Heart left ventricle (tissue), 16 donors: Measurements from ENCODE around the gene IFIT1. TPM values are rescaled to one million over a fixed set of nuclear protein-coding genes. Genes with fewer than 3 reads are reported as not detected.

Experiments used
- ATAC-seq, 4 donors: fragments of 200-7000 bp; cut with Tn5 transposase; one replicate each; pipeline ENCODE4 v1.9.1; 2020 to 2022; ENCODE audit warnings: moderate library complexity in 4 of 4, mild to moderate bottlenecking in 3 of 4, moderate number of reproducible peaks in 1 of 4
- DNase-seq, 5 donors: peaks; one replicate each; pipeline ENCODE4 v3.0.0-alpha.2; 2020
- H3K27ac ChIP-seq, 12 donors: fragments of 200-600 bp; sonication (generic) in 4 of 12; one replicate each; pipeline versions ENCODE4 v1.5.0 to v1.8.0; 2016 to 2022; ENCODE audit warnings: mild to moderate bottlenecking in 2 of 12
- H3K27me3 ChIP-seq, 9 donors: fragments of 200-600 bp; sonication (generic) in 2 of 9; one replicate each; pipeline versions ENCODE4 v1.5.1 to v1.8.0; 2016 to 2022; ENCODE audit warnings: mild to moderate bottlenecking in 3 of 9
- H3K36me3 ChIP-seq, 9 donors: fragments of 200-600 bp; sonication (generic) in 2 of 9; one replicate each; pipeline versions ENCODE4 v1.5.0 to v1.8.0; 2018 to 2022; ENCODE audit warnings: mild to moderate bottlenecking in 2 of 9
- H3K4me1 ChIP-seq, 12 donors: fragments of 200-600 bp; sonication (generic) in 4 of 12; one replicate each; pipeline versions ENCODE4 v1.5.0 to v1.8.0; 2016 to 2022; ENCODE audit warnings: mild to moderate bottlenecking in 3 of 12
- H3K4me3 ChIP-seq, 12 donors: fragments of 200-600 bp; sonication (generic) in 4 of 12; one replicate each; pipeline versions ENCODE4 v1.5.0 to v1.8.0; 2017 to 2022; ENCODE audit warnings: mild to moderate bottlenecking in 9 of 12, moderate library complexity in 4 of 12
- H3K9me3 ChIP-seq, 12 donors: fragments of 200-600 bp; sonication (generic) in 4 of 12; one replicate each; pipeline versions ENCODE4 v1.5.0 to v1.8.0; 2016 to 2022; ENCODE audit warnings: mild to moderate bottlenecking in 1 of 12
- CTCF ChIP-seq, 12 donors: fragments of 200-600 bp; sonication (generic) in 4 of 12; IDR thresholded peaks; one replicate each; pipeline versions ENCODE4 v1.5.0 to v1.8.0; 2018 to 2022; ENCODE audit warnings: antibody characterized with exemption in 12 of 12, mild to moderate bottlenecking in 5 of 12
- POLR2A ChIP-seq, 2 donors: fragments of 450-650 bp; IDR thresholded peaks; one replicate each; pipeline ENCODE4 v1.6.1; 2017; ENCODE audit warnings: antibody characterized with exemption in 2 of 2, mild to moderate bottlenecking in 2 of 2, moderate library complexity in 2 of 2
- WGBS, 4 donors: extraction: QIAGEN DNeasy Blood & Tissue Kit in 2 of 4; methylation state at CpG; one replicate each; pipeline versions ENCODE4 v1.1.5 to v1.1.7; 2013 to 2018; 5-methylcytosine and 5-hydroxymethylcytosine counted together
- intact Hi-C, 10 donors: fragments of 100-400 bp; cut with DNase I; formaldehyde crosslinking; loops; one replicate each; pipeline versions ENCODE4 v1.11.1 to v1.14.2; 2022
- polyA plus RNA-seq, 2 donors: library from polyadenylated mRNA; stranded (reverse); fragments of 200-250 nt; gene quantifications; one replicate each; pipeline ENCODE4 v1.2.3, GENCODE V29; 2013
- total RNA-seq, 9 donors: library from RNA; depleted of rRNA in 2 of 9; stranded (reverse); fragments of >200 nt in 2 of 9; fragmentation: NEBNext Ultra II Directional in 3 of 9; extraction: Animal tissue kit (Norgen Biotek cat#: 25700) in 3 of 9; gene quantifications; one replicate each; pipeline versions ENCODE4 v1.1.0 to v1.2.4, GENCODE V29; 2016 to 2023
- donor health status: ischemic (EF 13 %, LVEDD 7.1; RV severe dilation, severe dysfunction).
- donor health status: healthy with polysubstance abuse.
- donor health status: DM: no; HTN: yes; CAD: no.
- donor health status: DM: no; HTN: no; CAD: no.
- donor health status: ischemic (EF 25% LVEDD 6.9; RV normal size, moderate dysfunction).
- donor health status: ischemic (EF 25% LVEDD 5.7; RV mildly dilated, moderate dysfunction).
- donor health status: healthy.
- donor health status: DM: yes; HTN: yes; CAD: no.
- donor health status: ischemic (EF 35%, LVEDD 5.7; RV mildly dilated, moderate dysfunction).
- donor health status: nonischemic (EF 11% LVEDD 7.7; RV severe dilation, severe dysfunction).
- donor health status: DM: yes; HTN: yes; CAD: no.
- donor health status: PGD.
- donor health status: ischemic (EF 29% LVEDD 5.4; RV normal size, mild dysfunction).
- donor health status: nonischemic (EF 23%, LVEDD 6.1; RV moderate dilation, normal function).

The IFIT1 gene
- total and polyA plus RNA-seq, 11 donors = 5.5 to 58.2 (median 25.4) TPM

GRCh38 chr10:89371079-89371478, 21.3 kb upstream of the IFIT1 start:
- DNase-seq (no peak), ATAC-seq (no peak)
- Histone ChIP-seq H3K36me3 (no peaks in the 10 kb centered on the region), H3K4me1 (peaks cover 6 to 50% (median 32%) of the 10 kb centered on the region in 12 donors), H3K27ac (no peak overlapping the region), H3K4me3 (no peak overlapping the region), H3K9me3 (no peaks in the 10 kb centered on the region), H3K27me3 (no peaks in the 10 kb centered on the region)
- intact Hi-C loops = loop anchor here in 1 of 10 donors (5.0 kb wide), 1 partner anchor 44 kb away; the partner anchor contains the start of gene IFIT3
- TF ChIP-seq POLR2A (IDR thresholded peaks at IDR 0.05) (no peak), CTCF (IDR thresholded peaks at IDR 0.05) (no peak)

GRCh38 chr10:89371987-89372386, 20.4 kb upstream of the IFIT1 start:
- H3K4me3 ChIP-seq = no peak overlapping the region
- peaks cover 6 to 49% (median 32%) of the 10 kb centered on the region in 12 donors for H3K4me1 ChIP-seq
- no peak for TF ChIP-seq CTCF (IDR thresholded peaks at IDR 0.05)
- no peak for TF ChIP-seq POLR2A (IDR thresholded peaks at IDR 0.05)
- 43 to 56% (median 51%) methylated on average over 3 of the region's 3 CpGs for WGBS, 4 donors
- no peak overlapping the region for H3K27ac ChIP-seq
- DNase-seq (no peak), ATAC-seq (no peak)
- H3K36me3 ChIP-seq = no peaks in the 10 kb centered on the region
- intact Hi-C loops = loop anchor here in 1 of 10 donors (5.0 kb wide), 1 partner anchor 45 kb away; the partner anchor contains the start of gene IFIT3
- no peaks in the 10 kb centered on the region for H3K9me3 ChIP-seq
- H3K27me3 ChIP-seq = no peaks in the 10 kb centered on the region

- intact Hi-C loops = loop anchor here in 2 of 10 donors (2.0 to 5.0 kb wide), 2 partner anchors 17 to 47 kb away; partner anchors contain the start of gene IFIT3 (in 1 of the 2)
- 2 to 11% (median 4%) methylated on average over 3 of the region's 3 CpGs for WGBS, 4 donors
- peak; percentile 98 to 99 (median 98) for ATAC-seq
Measured at GRCh38 chr10:89373916-89374711, 18.3 kb upstream of the IFIT1 start.

More at GRCh38 chr10:89373916-89374711, 18.3 kb upstream of the IFIT1 start:
- Histone ChIP-seq H3K4me3 (peak overlapping the region in 5 of 12 donors; percentile 4 to 22 (median 11)), H3K9me3 (no peaks in the 10 kb centered on the region), H3K27me3 (no peaks in the 10 kb centered on the region), H3K27ac (peak overlapping the region; percentile 79 to 88 (median 84)), H3K36me3 (no peaks in the 10 kb centered on the region), H3K4me1 (peaks cover 6 to 32% (median 26%) of the 10 kb centered on the region in 12 donors)
- TF ChIP-seq CTCF (IDR thresholded peaks at IDR 0.05) (no peak), POLR2A (IDR thresholded peaks at IDR 0.05) (no peak)
- DNase-seq = peak in 4 of 5 donors; percentile 86 to 91 (median 88)
